Nephron (organoid): Measurements from ENCODE around the gene NDUFA11.

ENCODE experiments used
- H3K27ac Mint-ChIP-seq, 3 experiments: 2 replicates each; pipeline ENCODE4 v1.8.0; 2020; ENCODE audit warnings: mixed read lengths in 3 of 3, mild to moderate bottlenecking in 2 of 3, moderate library complexity in 1 of 3
- H3K27me3 Mint-ChIP-seq: 2 replicates; pipeline ENCODE4 v1.8.0; 2021; ENCODE audit warnings: low read depth, mild to moderate bottlenecking, moderate library complexity, mixed read lengths
- H3K36me3 Mint-ChIP-seq: 2 replicates; pipeline ENCODE4 v1.8.0; 2020; ENCODE audit warnings: low read depth, mixed read lengths
- H3K4me1 Mint-ChIP-seq: 2 replicates; pipeline ENCODE4 v1.8.0; 2020; ENCODE audit warnings: mixed read lengths
- H3K4me3 Mint-ChIP-seq, 3 experiments: 2 replicates each; pipeline ENCODE4 v1.8.0; 2020; ENCODE audit warnings: mild to moderate bottlenecking in 3 of 3, mixed read lengths in 3 of 3, moderate library complexity in 2 of 3
- H3K9me3 Mint-ChIP-seq: 2 replicates; pipeline ENCODE4 v1.8.0; 2020; ENCODE audit warnings: mixed read lengths
- CTCF ChIP-seq, 3 experiments: fragments of 200-600 bp; sonication (generic); IDR thresholded peaks; one replicate each; pipeline ENCODE4 v1.5.0; 2021; ENCODE audit warnings: antibody characterized with exemption in 3 of 3; ENCODE audit not compliant: unreplicated experiment in 3 of 3

Gene NDUFA11

GRCh38 chr19:5897189-5897969 lies 6.2 kb downstream of the NDUFA11 start:
- Mint-ChIP-seq H3K27ac (no peak overlapping the region), H3K4me1 (peaks cover 5% of the 10 kb centered on the region), H3K4me3 (no peak overlapping the region), H3K36me3 (peaks cover 13% of the 10 kb centered on the region), H3K9me3 (no peaks in the 10 kb centered on the region), H3K27me3 (no peaks in the 10 kb centered on the region)
- no peak for TF ChIP-seq CTCF (IDR thresholded peaks at IDR 0.05; ENCODE audit: unreplicated experiment in 3 of 3)

DNA sequence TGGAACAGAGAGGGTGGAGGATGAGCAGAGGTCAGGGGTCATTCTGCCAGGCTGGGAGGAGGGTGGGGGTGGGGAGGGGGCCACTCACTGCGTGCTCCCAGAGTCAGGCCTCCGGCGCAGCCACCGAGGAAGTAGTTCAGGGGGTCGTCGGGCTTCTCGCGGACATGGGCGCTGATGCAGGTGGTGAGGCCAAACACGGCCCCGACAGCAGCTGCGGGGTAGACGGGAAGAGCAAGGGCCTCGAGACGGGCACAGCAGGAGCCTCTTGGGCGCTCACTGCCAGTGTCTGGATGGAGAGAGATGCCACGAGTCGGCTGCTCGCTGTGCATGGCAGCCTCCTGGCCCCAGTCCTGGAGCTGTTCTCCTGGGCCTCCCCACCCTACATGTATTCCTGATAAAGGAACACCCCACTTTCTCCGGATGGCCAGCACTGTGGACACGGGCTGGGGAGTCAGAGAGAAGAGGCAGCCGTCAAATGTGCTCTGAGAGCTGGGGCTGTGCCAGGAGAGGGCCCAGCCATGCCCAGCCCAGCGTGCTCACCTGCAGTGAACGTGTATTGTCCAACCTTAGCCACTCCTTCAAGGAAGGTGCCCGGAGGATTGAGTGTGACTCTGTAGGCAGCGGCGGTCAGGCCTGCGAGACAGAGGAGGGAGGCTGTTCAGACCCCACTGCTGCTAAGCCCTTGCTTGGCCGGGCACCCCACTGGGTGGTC lies 7.1 kb downstream of the NDUFA11 start:
- H3K4me3 Mint-ChIP-seq, result no peak overlapping the region
- no peak for TF ChIP-seq CTCF (IDR thresholded peaks at IDR 0.05; ENCODE audit: unreplicated experiment in 3 of 3)
- H3K4me1 Mint-ChIP-seq, result peaks cover 5% of the 10 kb centered on the region
- no peak overlapping the region for H3K27ac Mint-ChIP-seq
- H3K36me3 Mint-ChIP-seq, result peaks cover 13% of the 10 kb centered on the region
- no peaks in the 10 kb centered on the region for H3K9me3 Mint-ChIP-seq
- no peaks in the 10 kb centered on the region for H3K27me3 Mint-ChIP-seq

GRCh38 chr19:5895890-5896289 lies 7.7 kb downstream of the NDUFA11 start:
- Mint-ChIP-seq H3K4me3 (no peak overlapping the region), H3K36me3 (peaks cover 9% of the 10 kb centered on the region), H3K27me3 (no peaks in the 10 kb centered on the region), H3K4me1 (peaks cover under 1% of the 10 kb centered on the region), H3K9me3 (no peaks in the 10 kb centered on the region), H3K27ac (no peak overlapping the region)
- TF ChIP-seq CTCF (IDR thresholded peaks at IDR 0.05; ENCODE audit: unreplicated experiment in 3 of 3), result no peak

- Mint-ChIP-seq H3K4me1 (no peaks in the 10 kb centered on the region), H3K4me3 (no peak overlapping the region), H3K27ac (no peak overlapping the region), H3K9me3 (no peaks in the 10 kb centered on the region), H3K27me3 (no peaks in the 10 kb centered on the region), H3K36me3 (peaks cover 8% of the 10 kb centered on the region)
- TF ChIP-seq CTCF (IDR thresholded peaks at IDR 0.05; ENCODE audit: unreplicated experiment in 3 of 3), result no peak
Measured at GRCh38 chr19:5895409-5895808, 8.2 kb downstream of the NDUFA11 start.

GRCh38 chr19:5894704-5895349 lies 8.8 kb downstream of the NDUFA11 start:
- Mint-ChIP-seq H3K9me3 (no peaks in the 10 kb centered on the region), H3K27me3 (peaks cover 3% of the 10 kb centered on the region), H3K4me3 (no peak overlapping the region), H3K4me1 (no peaks in the 10 kb centered on the region), H3K36me3 (peaks cover 3% of the 10 kb centered on the region), H3K27ac (no peak overlapping the region)
- no peak for TF ChIP-seq CTCF (IDR thresholded peaks at IDR 0.05; ENCODE audit: unreplicated experiment in 3 of 3)
